NCI-H2107 treated with DMSO at 0.1 percent for 48 hours (cell line): ENCODE data around the gene NPW.

Experiments used
- DNase-seq: peaks from one replicate; lab custom pipeline; 2025; ENCODE audit not compliant: unreplicated experiment; lab: John Stamatoyannopoulos, UW

Gene NPW

GRCh38 chr16:1984347-1985225 is 35.0 kb upstream of the NPW start:
- no peak for DNase-seq

- DNase-seq: no peak
Observed at GRCh38 chr16:1985466-1986150, 34.0 kb upstream of the NPW start.

- no peak for DNase-seq
Observed at GRCh38 chr16:1987198-1987597, 32.4 kb upstream of the NPW start.

GRCh38 chr16:1989209-1990100 is 30.1 kb upstream of the NPW start, which contains the start of gene SYNGR3:
Gene SYNGR3 (plus strand): TSS chr16:1989970. CDS start chr16:1990103, 133 bp downstream.
- peak; percentile 54 for DNase-seq

GRCh38 chr16:1990101-1990350 is 29.6 kb upstream of the NPW start:
- no peak for DNase-seq

- no peak for DNase-seq
Observed at GRCh38 chr16:1990351-1991134, 29.0 kb upstream of the NPW start.

- no peak for DNase-seq
Observed at GRCh38 chr16:1991135-1991551, 28.4 kb upstream of the NPW start.

GRCh38 chr16:1991588-1991947 is 28.0 kb upstream of the NPW start:
- no peak for DNase-seq

- DNase-seq: no peak
Observed at GRCh38 chr16:1991948-1992703, 27.5 kb upstream of the NPW start.

- DNase-seq: no peak
Observed at GRCh38 chr16:1992704-1993317, 26.8 kb upstream of the NPW start.

GRCh38 chr16:1993731-1994131 is 25.9 kb upstream of the NPW start:
- no peak for DNase-seq

GRCh38 chr16:1997494-1998359 is 21.9 kb upstream of the NPW start:
- DNase-seq: no peak

GRCh38 chr16:1998360-1998835 is 21.2 kb upstream of the NPW start:
- DNase-seq: no peak

- no peak for DNase-seq
Observed at GRCh38 chr16:1998852-1999801, 20.5 kb upstream of the NPW start.

GRCh38 chr16:1999866-2000514 is 19.6 kb upstream of the NPW start:
- no peak for DNase-seq

GRCh38 chr16:2001035-2001434 is 18.6 kb upstream of the NPW start:
- no peak for DNase-seq
